Endothelial cell of umbilical vein (primary cell): Measurements from ENCODE around the gene CEBPA. TPM values are rescaled to one million over a fixed set of nuclear protein-coding genes. Genes with fewer than 3 reads are reported as not detected.

ENCODE experiments used
- BruUV-seq: library from RNA; stranded (reverse); fragments of 400-500 nt; replicated peaks from 2 replicates; lab custom pipeline; 2021; lab: Mats Ljungman, UMichigan
- CTCF ChIA-PET: fragments of 300-600, 350-600 bp; sonication (Branson Sonifier 250); formaldehyde crosslinking; loops from one replicate; lab custom pipeline; 2021; ENCODE audit warnings: antibody characterized with exemption, inconsistent platforms; lab: Charles Lee
- POLR2A ChIA-PET: fragments of 300-600, 350-600 bp; sonication (Branson Sonifier 250); formaldehyde crosslinking; loops from one replicate; lab custom pipeline; 2021; ENCODE audit warnings: antibody characterized with exemption, inconsistent platforms; lab: Charles Lee
- DNase-seq: peaks from one replicate; pipeline ENCODE4 v3.0.0-alpha.2; 2011; ENCODE audit warnings: low read depth, low spot score
- FAIRE-seq: peaks from 2 replicates; lab custom pipeline; 2011; peaks lifted over from hg19 to GRCh38; lab: Jason Lieb, UNC
- H2AFZ ChIP-seq: 2 replicates; pipeline ENCODE4 v1.6.0; 2012; ENCODE audit warnings: low read depth, low read length, control low read depth, inconsistent platforms
- H3K27ac ChIP-seq: 2 replicates; pipeline ENCODE4 v1.5.1; 2011; ENCODE audit warnings: low read depth, mild to moderate bottlenecking, control low read depth, low read length, moderate library complexity; ENCODE audit not compliant: insufficient read depth
- H3K27me3 ChIP-seq, 2 experiments: 2 replicates each; pipeline versions ENCODE4 v1.6.0 to v1.6.1; 2011; ENCODE audit warnings: low read length in 2 of 2, mixed read lengths in 1 of 2; ENCODE audit not compliant: control insufficient read depth in 2 of 2, insufficient read depth in 2 of 2
- H3K36me3 ChIP-seq, 2 experiments: 2 replicates in 1 of 2; 3 replicates in 1 of 2; pipeline ENCODE4 v1.5.1; 2011; ENCODE audit warnings: low read length in 2 of 2, mild to moderate bottlenecking in 1 of 2, moderate library complexity in 1 of 2; ENCODE audit not compliant: control insufficient read depth in 2 of 2, insufficient read depth in 2 of 2; ENCODE audit errors: extremely low read depth in 1 of 2
- H3K4me1 ChIP-seq: 3 replicates; pipeline ENCODE4 v1.5.1; 2011; ENCODE audit warnings: mild to moderate bottlenecking, low read length; ENCODE audit not compliant: control insufficient read depth, insufficient read depth; ENCODE audit errors: extremely low read depth
- H3K4me2 ChIP-seq: 2 replicates; pipeline ENCODE4 v1.6.1; 2011; ENCODE audit warnings: low read length, control low read depth, mixed read lengths; ENCODE audit not compliant: insufficient read depth
- H3K4me3 ChIP-seq, 3 experiments: fragments of 200-600 bp in 1 of 3; sonication (generic), shearing (Covaris generic) in 1 of 3; replicated peaks in 1 of 3; 2 replicates each; pipeline ENCODE4 v1.5.1; 2011 to 2016; ENCODE audit warnings: control low read depth in 3 of 3, low read length in 3 of 3, mild to moderate bottlenecking in 2 of 3, inconsistent platforms in 1 of 3, low read depth in 1 of 3, moderate library complexity in 1 of 3; ENCODE audit not compliant: insufficient read depth in 1 of 3
- H3K79me2 ChIP-seq: 2 replicates; pipeline ENCODE4 v1.6.0; 2012; ENCODE audit warnings: low read length, inconsistent platforms; ENCODE audit not compliant: control insufficient read depth, insufficient read depth
- H3K9ac ChIP-seq: replicated peaks from 2 replicates; pipeline ENCODE3; 2011; ENCODE audit warnings: low read length, control low read depth; ENCODE audit not compliant: insufficient read depth; ENCODE audit errors: extremely low read depth
- H3K9me1 ChIP-seq: replicated peaks from 3 replicates; pipeline ENCODE4 v1.6.0; 2011; ENCODE audit warnings: mild to moderate bottlenecking, low read length; ENCODE audit not compliant: control insufficient read depth, insufficient read depth; ENCODE audit errors: extremely low read depth
- H3K9me3 ChIP-seq: replicated peaks from 2 replicates; pipeline ENCODE4 v1.5.1; 2012; ENCODE audit warnings: low read length, inconsistent platforms; ENCODE audit not compliant: control insufficient read depth, insufficient read depth
- H4K20me1 ChIP-seq: replicated peaks from 2 replicates; pipeline ENCODE3; 2011; ENCODE audit warnings: mild to moderate bottlenecking, low read length; ENCODE audit not compliant: control insufficient read depth, insufficient read depth; ENCODE audit errors: extremely low read depth
- EZH2 ChIP-seq: IDR thresholded peaks from 2 replicates; pipeline ENCODE4 v1.6.1; 2012; ENCODE audit warnings: borderline replicate concordance, low read depth, mild to moderate bottlenecking, moderate library complexity, low read length, inconsistent platforms; ENCODE audit not compliant: severe bottlenecking
- FOS ChIP-seq: IDR thresholded peaks from 2 replicates; pipeline ENCODE4 v1.6.1; 2011; ENCODE audit warnings: mild to moderate bottlenecking, low read length, moderate library complexity, borderline replicate concordance; ENCODE audit not compliant: insufficient read depth
- GATA2 ChIP-seq: IDR thresholded peaks from 2 replicates; pipeline ENCODE4 v1.7.0; 2011; ENCODE audit warnings: low read depth, mild to moderate bottlenecking, moderate library complexity, mixed read lengths, low read length; ENCODE audit not compliant: insufficient read length, insufficient read depth
- JUN ChIP-seq: IDR thresholded peaks from 2 replicates; pipeline ENCODE4 v1.6.1; 2011; ENCODE audit warnings: borderline replicate concordance, low read depth; ENCODE audit not compliant: insufficient read length, insufficient read depth
- MAX ChIP-seq: IDR thresholded peaks from 2 replicates; pipeline ENCODE4 v1.6.1; 2011; ENCODE audit not compliant: insufficient read depth, insufficient read length
- MYC ChIP-seq: IDR thresholded peaks from one replicate; pipeline ENCODE4 v1.6.1; 2011; ENCODE audit warnings: mild to moderate bottlenecking, low read depth, low read length
- POLR2A ChIP-seq: IDR thresholded peaks from 2 replicates; pipeline ENCODE4 v1.6.1; 2012; ENCODE audit warnings: low read depth, mild to moderate bottlenecking, control low read depth, low read length
- POLR2AphosphoS5 ChIP-seq: IDR thresholded peaks from 2 replicates; pipeline ENCODE4 v1.6.1; 2012; ENCODE audit warnings: low read depth, mild to moderate bottlenecking, control low read depth, low read length, moderate library complexity; ENCODE audit not compliant: insufficient read depth
- dilution Hi-C: fragments of 300-500 bp; cut with MboI; formaldehyde crosslinking; loops from one replicate; pipeline ENCODE4 v1.15.0; 2019; ENCODE audit warnings: low sequenced_read_pairs; ENCODE audit not compliant: extremely low pct_ligation_motif_present
- intact Hi-C: fragments of 100-400 bp; cut with micrococcal nuclease; formaldehyde crosslinking; loops from one replicate; pipeline ENCODE4 v1.10.0; 2022
- polyA plus RNA-seq, 4 experiments: library from polyadenylated mRNA; depleted of rRNA in 3 of 4; stranded (reverse) in 3 of 4; unstranded in 1 of 4; fragments of >200 nt; gene quantifications; 2 replicates each; pipeline versions ENCODE4 v1.2.1 to v1.2.3, GENCODE V29; 2011 to 2012; ENCODE audit warnings: missing spikeins in 1 of 4
- total RNA-seq: library from RNA; stranded (reverse); gene quantifications from 2 replicates; pipeline ENCODE4 v1.2.3, GENCODE V29; 2021
- TF ChIP-seq, protein P1 (sequence below), 2 donors: IDR thresholded peaks; 1 replicate in 1 of 2; 2 replicates in 1 of 2; pipeline ENCODE4 v1.5.1; 2011; ENCODE audit warnings: low read length in 2 of 2, mild to moderate bottlenecking in 2 of 2, moderate library complexity in 2 of 2, control low read depth in 1 of 2, inconsistent platforms in 1 of 2, low read depth in 1 of 2; ENCODE audit not compliant: insufficient read depth in 1 of 2; ENCODE audit errors: extremely low read depth in 1 of 2

Gene CEBPA
- total and polyA plus RNA-seq, 2 donors (not counting 3 experiments of a cell fraction or from before 2014, with no cell fraction given): 0.06 TPM; not detected in 1

- DNase-seq: no peak
- CTCF ChIA-PET: interaction anchor here (0.9 kb wide), 1 partner anchor 56 kb away, joined by 3 read pairs; no protein-coding TSS in a partner anchor
- H3K4me2 ChIP-seq: no peak overlapping the region
These were observed 2.1 kb downstream of the CEBPA start for GRCh38 chr19:33300009-33300893.

GRCh38 chr19:33299051-33299688 is 3.2 kb downstream of the CEBPA start:
- POLR2A ChIA-PET: no interaction called here
- no peak overlapping the region for H3K9ac ChIP-seq
- no peaks in the 10 kb centered on the region for H3K79me2 ChIP-seq
- TF ChIP-seq EZH2: no peak
- no peak for TF ChIP-seq FOS
- TF ChIP-seq, protein P1, sequence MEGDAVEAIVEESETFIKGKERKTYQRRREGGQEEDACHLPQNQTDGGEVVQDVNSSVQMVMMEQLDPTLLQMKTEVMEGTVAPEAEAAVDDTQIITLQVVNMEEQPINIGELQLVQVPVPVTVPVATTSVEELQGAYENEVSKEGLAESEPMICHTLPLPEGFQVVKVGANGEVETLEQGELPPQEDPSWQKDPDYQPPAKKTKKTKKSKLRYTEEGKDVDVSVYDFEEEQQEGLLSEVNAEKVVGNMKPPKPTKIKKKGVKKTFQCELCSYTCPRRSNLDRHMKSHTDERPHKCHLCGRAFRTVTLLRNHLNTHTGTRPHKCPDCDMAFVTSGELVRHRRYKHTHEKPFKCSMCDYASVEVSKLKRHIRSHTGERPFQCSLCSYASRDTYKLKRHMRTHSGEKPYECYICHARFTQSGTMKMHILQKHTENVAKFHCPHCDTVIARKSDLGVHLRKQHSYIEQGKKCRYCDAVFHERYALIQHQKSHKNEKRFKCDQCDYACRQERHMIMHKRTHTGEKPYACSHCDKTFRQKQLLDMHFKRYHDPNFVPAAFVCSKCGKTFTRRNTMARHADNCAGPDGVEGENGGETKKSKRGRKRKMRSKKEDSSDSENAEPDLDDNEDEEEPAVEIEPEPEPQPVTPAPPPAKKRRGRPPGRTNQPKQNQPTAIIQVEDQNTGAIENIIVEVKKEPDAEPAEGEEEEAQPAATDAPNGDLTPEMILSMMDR (IDR thresholded peaks at IDR 0.05; ENCODE audit: extremely low read depth in 1 of 2, insufficient read depth in 1 of 2, low read depth in 1 of 2, low read length in 2 of 2): no peak
- no peak for TF ChIP-seq GATA2
- no peak for TF ChIP-seq JUN
- no peak for TF ChIP-seq MYC
- TF ChIP-seq POLR2AphosphoS5: no peak
- TF ChIP-seq MAX: no peak
- TF ChIP-seq POLR2A: no peak
- CTCF ChIA-PET: interaction anchor here (0.9 kb wide), 1 partner anchor 55 kb away, joined by 3 read pairs; no protein-coding TSS in a partner anchor
- no peak overlapping the region for H3K27ac ChIP-seq
- peaks cover 21 to 35% of the 10 kb centered on the region in 2 experiments for H3K27me3 ChIP-seq
- H3K9me3 ChIP-seq: no peaks in the 10 kb centered on the region
- H3K4me3 ChIP-seq: no peak overlapping the region
- no peaks in the 10 kb centered on the region for H3K36me3 ChIP-seq
- no peaks in the 10 kb centered on the region for H3K9me1 ChIP-seq
- no peak overlapping the region for H3K4me2 ChIP-seq
- H3K4me1 ChIP-seq: peaks cover 9% of the 10 kb centered on the region
- DNase-seq (no peak), FAIRE-seq (no peak)
- H2AFZ ChIP-seq: no peak overlapping the region
- BruUV-seq: no TSS peak
- dilution Hi-C loops (no loop called here), intact Hi-C loops (no loop called here)
- no peaks in the 10 kb centered on the region for H4K20me1 ChIP-seq

More at GRCh38 chr19:33300009-33300893, 2.1 kb downstream of the CEBPA start:
- peaks cover 25 to 42% of the 10 kb centered on the region in 2 experiments for H3K27me3 ChIP-seq
- no peak overlapping the region for H3K4me3 ChIP-seq
- H3K36me3 ChIP-seq: no peaks in the 10 kb centered on the region
- BruUV-seq: no TSS peak
- peaks cover 9% of the 10 kb centered on the region for H3K4me1 ChIP-seq
- H3K9me1 ChIP-seq: no peaks in the 10 kb centered on the region
- no peaks in the 10 kb centered on the region for H4K20me1 ChIP-seq
- H3K27ac ChIP-seq: no peak overlapping the region
- H3K9ac ChIP-seq: no peak overlapping the region
- no peak for FAIRE-seq
- no peak overlapping the region for H2AFZ ChIP-seq
- H3K79me2 ChIP-seq: no peaks in the 10 kb centered on the region
- intact Hi-C loops: loop anchor here (5.0 kb wide), 1 partner anchor 97 kb away; no protein-coding TSS in a partner anchor
- TF ChIP-seq FOS (no peak), POLR2AphosphoS5 (no peak), EZH2 (no peak)
- dilution Hi-C loops: no loop called here
- H3K9me3 ChIP-seq: no peaks in the 10 kb centered on the region
- POLR2A ChIA-PET: no interaction called here
